Neuronal stem cell (in vitro differentiated cells): Measurements from ENCODE around the gene DEFB131B.

Experiments
- DNase-seq: peaks from one replicate; pipeline ENCODE4 v3.0.0-alpha.2; 2013; ENCODE audit warnings: low spot score
- H2AFZ ChIP-seq: one replicate; pipeline ENCODE4 v1.6.1; 2013; ENCODE audit warnings: mild to moderate bottlenecking, low read length, inconsistent platforms
- H2AK5ac ChIP-seq: 2 replicates; pipeline ENCODE4 v1.6.1; 2013; ENCODE audit warnings: low read depth, mild to moderate bottlenecking, inconsistent platforms, low read length, moderate library complexity, mixed read lengths
- H2BK120ac ChIP-seq: 2 replicates; pipeline ENCODE4 v1.6.1; 2013; ENCODE audit warnings: low read depth, mild to moderate bottlenecking, inconsistent platforms, low read length, moderate library complexity, mixed read lengths
- H2BK12ac ChIP-seq: one replicate; pipeline ENCODE4 v1.6.1; 2013; ENCODE audit warnings: low read length, inconsistent platforms
- H2BK15ac ChIP-seq: 2 replicates; pipeline ENCODE4 v1.6.1; 2013; ENCODE audit warnings: mild to moderate bottlenecking, low read length, inconsistent platforms, mixed read lengths
- H2BK5ac ChIP-seq: one replicate; pipeline ENCODE4 v1.6.1; 2013; ENCODE audit warnings: inconsistent platforms, mild to moderate bottlenecking, low read length, moderate library complexity
- H3K14ac ChIP-seq: one replicate; pipeline ENCODE4 v1.6.1; 2013; ENCODE audit warnings: low read length, inconsistent platforms
- H3K18ac ChIP-seq: 2 replicates; pipeline ENCODE4 v1.6.1; 2013; ENCODE audit warnings: low read length, inconsistent platforms
- H3K23ac ChIP-seq: 2 replicates; pipeline ENCODE4 v1.6.1; 2013; ENCODE audit warnings: low read depth, mild to moderate bottlenecking, mixed read lengths, low read length, inconsistent platforms; ENCODE audit not compliant: poor library complexity
- H3K27ac ChIP-seq: replicated peaks from 3 replicates; pipeline ENCODE4 v1.5.1; 2013; ENCODE audit warnings: low read length, inconsistent platforms
- H3K27me3 ChIP-seq, 3 experiments: 2 replicates each; pipeline ENCODE4 v1.6.1; 2013; ENCODE audit warnings: low read length in 3 of 3, mild to moderate bottlenecking in 2 of 3, inconsistent platforms in 1 of 3, low read depth in 1 of 3, mixed read lengths in 1 of 3, moderate library complexity in 1 of 3; ENCODE audit not compliant: control insufficient read depth in 3 of 3, insufficient read depth in 3 of 3
- H3K36me3 ChIP-seq, 2 donors: replicated peaks in 1 of 2; 2 replicates each; pipeline ENCODE4 v1.6.1; 2013; ENCODE audit warnings: low read length in 2 of 2; ENCODE audit not compliant: control insufficient read depth in 2 of 2, insufficient read depth in 2 of 2
- H3K4ac ChIP-seq: 2 replicates; pipeline ENCODE4 v1.6.1; 2013; ENCODE audit warnings: inconsistent platforms, mild to moderate bottlenecking, low read length, moderate library complexity
- H3K4me1 ChIP-seq, 2 donors: 1 replicate in 1 of 2; 2 replicates in 1 of 2; pipeline ENCODE4 v1.6.1; 2013; ENCODE audit warnings: low read length in 2 of 2, low read depth in 1 of 2; ENCODE audit not compliant: control insufficient read depth in 2 of 2, insufficient read depth in 1 of 2
- H3K4me2 ChIP-seq: one replicate; pipeline ENCODE4 v1.6.1; 2013; ENCODE audit warnings: mild to moderate bottlenecking, low read length, inconsistent platforms; ENCODE audit not compliant: insufficient read depth, poor library complexity, severe bottlenecking
- H3K4me3 ChIP-seq, 2 donors: 2 replicates each; pipeline ENCODE4 v1.5.1; 2013; ENCODE audit warnings: low read length in 2 of 2, mild to moderate bottlenecking in 2 of 2, inconsistent platforms in 1 of 2, moderate library complexity in 1 of 2
- H3K79me1 ChIP-seq: one replicate; pipeline ENCODE4 v1.6.1; 2013; ENCODE audit warnings: low read depth, mild to moderate bottlenecking, inconsistent platforms, low read length, moderate library complexity
- H3K9ac ChIP-seq: one replicate; pipeline ENCODE4 v1.6.1; 2013; ENCODE audit warnings: mild to moderate bottlenecking, low read depth, low read length, inconsistent platforms; ENCODE audit not compliant: poor library complexity
- H3K9me3 ChIP-seq, 2 donors: replicated peaks in 1 of 2; 2 replicates each; pipeline versions ENCODE3 to v1.6.1; 2013; ENCODE audit warnings: low read length in 2 of 2, mild to moderate bottlenecking in 2 of 2, inconsistent platforms in 1 of 2, low read depth in 1 of 2, mixed read lengths in 1 of 2, moderate library complexity in 1 of 2; ENCODE audit not compliant: control insufficient read depth in 2 of 2, insufficient read depth in 1 of 2
- H4K8ac ChIP-seq: one replicate; pipeline ENCODE4 v1.6.1; 2013; ENCODE audit warnings: low read depth, mild to moderate bottlenecking, inconsistent platforms, low read length, moderate library complexity
- H4K91ac ChIP-seq: one replicate; pipeline ENCODE4 v1.6.1; 2013; ENCODE audit warnings: low read length, low read depth, mild to moderate bottlenecking, inconsistent platforms; ENCODE audit not compliant: poor library complexity
- WGBS, 2 donors: extraction: QIAGEN DNeasy Blood & Tissue Kit; methylation state at CpG; one replicate each; pipeline ENCODE4 v1.1.7; 2013; ENCODE audit warnings: missing lambda C conversion rate in 2 of 2, mixed read lengths in 1 of 2; ENCODE audit not compliant: insufficient read length in 2 of 2, insufficient replicate concordance in 1 of 2; ENCODE audit errors: extremely low coverage in 2 of 2; 5-methylcytosine and 5-hydroxymethylcytosine counted together

The DEFB131B gene

GRCh38 chr11:71930556-71931244 lies 52.4 kb downstream of the DEFB131B start:
- H3K27ac ChIP-seq, result no peak overlapping the region
- H2AK5ac ChIP-seq, result no peak overlapping the region
- no peak overlapping the region for H2BK5ac ChIP-seq
- no peak overlapping the region for H2BK120ac ChIP-seq
- no peaks in the 10 kb centered on the region for H3K27me3 ChIP-seq
- DNase-seq, result no peak
- no CpG with 5 or more reads among the region's 11 CpGs for WGBS, 2 donors
- no peak overlapping the region for H4K91ac ChIP-seq
- no peaks in the 10 kb centered on the region for H3K9me3 ChIP-seq
- peaks cover 9% of the 10 kb centered on the region for H3K79me1 ChIP-seq
- peak overlapping the region in 1 of 2 donors; percentile 71 for H3K4me3 ChIP-seq
- H3K4me1 ChIP-seq, result peaks cover 5 to 6% of the 10 kb centered on the region in 2 donors
- H3K23ac ChIP-seq, result no peak overlapping the region
- H3K36me3 ChIP-seq, result peaks cover 2 to 13% of the 10 kb centered on the region in 2 donors
- H4K8ac ChIP-seq, result no peak overlapping the region
- no peak overlapping the region for H2BK12ac ChIP-seq
- no peak overlapping the region for H3K14ac ChIP-seq
- no peak overlapping the region for H3K18ac ChIP-seq
- no peak overlapping the region for H2AFZ ChIP-seq
- no peak overlapping the region for H3K4me2 ChIP-seq
- H3K4ac ChIP-seq, result no peak overlapping the region
- no peak overlapping the region for H3K9ac ChIP-seq
- no peak overlapping the region for H2BK15ac ChIP-seq

DNA sequence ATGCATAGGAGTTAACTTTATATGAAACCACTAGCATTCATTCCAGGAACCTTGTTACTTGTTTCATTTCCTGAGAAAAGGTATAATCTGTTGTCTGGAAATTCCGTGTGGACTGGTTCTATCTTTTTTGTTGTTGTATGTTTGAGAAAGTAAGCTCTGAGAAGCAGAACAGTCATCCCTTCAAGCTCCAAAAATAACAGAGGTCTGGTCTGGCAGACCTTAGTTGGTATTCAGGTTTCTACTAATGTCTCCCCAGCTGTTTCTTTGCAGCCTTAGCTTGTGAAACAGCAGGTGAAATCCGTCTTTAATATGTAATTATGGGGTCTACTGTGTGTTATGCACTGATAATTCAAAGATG lies 53.0 kb downstream of the DEFB131B start:
- Histone ChIP-seq H4K8ac (no peak overlapping the region), H2BK15ac (no peak overlapping the region), H3K9me3 (no peaks in the 10 kb centered on the region), H3K36me3 (peaks cover 1 to 8% of the 10 kb centered on the region in 2 donors), H3K79me1 (peaks cover 9% of the 10 kb centered on the region), H3K4me1 (peaks cover 5 to 6% of the 10 kb centered on the region in 2 donors), H3K4ac (no peak overlapping the region), H3K4me3 (peak overlapping the region in 1 of 2 donors; percentile 1), H3K4me2 (no peak overlapping the region), H2AFZ (no peak overlapping the region), H2AK5ac (no peak overlapping the region), H3K27me3 (no peaks in the 10 kb centered on the region), H3K18ac (no peak overlapping the region), H2BK120ac (no peak overlapping the region), H2BK12ac (no peak overlapping the region), H3K23ac (no peak overlapping the region), H3K9ac (no peak overlapping the region), H3K14ac (no peak overlapping the region), H3K27ac (no peak overlapping the region), H2BK5ac (no peak overlapping the region), H4K91ac (no peak overlapping the region)
- no CpG with 5 or more reads among the region's 2 CpGs for WGBS, 2 donors
- no peak for DNase-seq

DNA sequence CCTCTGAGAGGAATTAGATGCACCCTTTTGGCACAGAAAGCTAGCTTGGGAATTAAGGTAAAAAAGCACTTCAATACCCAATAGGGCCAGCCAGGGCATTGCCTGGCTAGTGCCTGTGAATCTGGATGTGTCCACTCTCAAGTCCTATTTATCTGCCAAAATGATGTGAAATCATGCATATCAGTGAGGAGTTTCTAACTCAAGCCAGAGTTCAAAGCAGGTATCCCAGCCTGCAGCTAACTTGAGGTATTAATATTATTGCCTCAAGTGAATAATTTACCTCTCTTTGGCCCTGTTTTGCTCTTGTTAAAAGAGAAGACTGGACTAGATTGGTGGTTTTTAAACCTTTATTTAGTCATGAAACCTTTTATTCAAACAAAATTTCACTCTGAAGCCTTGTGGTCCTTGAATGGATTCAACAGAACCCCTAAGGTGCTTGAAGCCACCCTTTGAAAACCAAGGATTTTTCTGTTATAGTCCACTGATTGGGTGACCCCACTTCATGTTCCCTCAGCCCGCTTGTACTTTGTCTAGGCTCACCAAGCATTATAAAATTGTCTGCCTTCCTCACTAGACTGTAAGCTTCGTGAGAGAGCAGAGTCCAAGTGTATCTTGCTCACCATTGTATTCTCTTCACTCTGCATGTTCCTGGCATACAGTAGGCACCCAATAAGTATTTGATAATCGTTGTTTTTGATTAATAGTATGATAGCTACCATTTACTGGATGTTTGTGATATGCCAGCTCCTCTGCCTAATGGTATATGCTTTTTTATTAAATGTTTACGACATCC lies 55.1 kb downstream of the DEFB131B start:
- Histone ChIP-seq H3K79me1 (peaks cover 9% of the 10 kb centered on the region), H3K9me3 (no peaks in the 10 kb centered on the region), H3K4me1 (peaks cover 5 to 6% of the 10 kb centered on the region in 2 donors), H4K91ac (no peak overlapping the region), H3K14ac (no peak overlapping the region), H3K4ac (no peak overlapping the region), H2AK5ac (no peak overlapping the region), H2BK5ac (no peak overlapping the region), H2BK120ac (no peak overlapping the region), H2AFZ (no peak overlapping the region), H3K36me3 (peaks cover 0 to 9% of the 10 kb centered on the region in 2 donors), H3K9ac (no peak overlapping the region), H2BK12ac (no peak overlapping the region), H4K8ac (no peak overlapping the region), H3K27me3 (no peaks in the 10 kb centered on the region), H3K4me3 (no peak overlapping the region), H3K4me2 (no peak overlapping the region), H3K23ac (no peak overlapping the region), H3K27ac (no peak overlapping the region), H2BK15ac (no peak overlapping the region), H3K18ac (no peak overlapping the region)
- DNase-seq, result no peak
- WGBS, 2 donors, result no CpG with 5 or more reads among the region's 4 CpGs
